ENCODE results near the gene LSM7.

GRCh38 chr19:2351591-2351990, 23.2 kb upstream of the LSM7 start:
- no peak for TF ChIP-seq POLR2A (IDR thresholded peaks at IDR 0.05)
- no peak for TF ChIP-seq CTCF (IDR thresholded peaks at IDR 0.05)
- TF ChIP-seq POLR2AphosphoS5 (IDR thresholded peaks at IDR 0.05) = no peak

Measured in breast epithelium (tissue), 3 donors.